ENCODE data around the gene PLXNA4.
"Not testable (repeated sequence)": the region's sequence is repeated elsewhere in the genome, so short reads cannot be mapped to it uniquely, and the experiment has no call there.

Gene PLXNA4

GRCh38 chr7:132609906-132610520, 33.7 kb upstream of the PLXNA4 start:
- no peak overlapping the region for H3K4me3 ChIP-seq (ENCODE audit: low read depth, low read length)
- no peaks in the 10 kb centered on the region for H3K4me1 ChIP-seq (ENCODE audit: control insufficient read depth, insufficient read depth, low read length, unreplicated experiment)
- no peak overlapping the region for H3K27ac ChIP-seq (ENCODE audit: low read depth, low read length)
- no peaks in the 10 kb centered on the region for H3K36me3 ChIP-seq (ENCODE audit: insufficient read depth, low read length)
- peaks cover 17% of the 10 kb centered on the region for H3K27me3 ChIP-seq (ENCODE audit: insufficient read depth, low read length)
- H3K79me2 ChIP-seq (ENCODE audit: control insufficient read depth, insufficient read depth, low read length, unreplicated experiment), result no peaks in the 10 kb centered on the region
- no peak overlapping the region for H2AFZ ChIP-seq (ENCODE audit: low read length, unreplicated experiment)

- peaks cover 23% of the 10 kb centered on the region for H3K27me3 ChIP-seq (ENCODE audit: insufficient read depth, low read length)
Measured at GRCh38 chr7:132609222-132609621, 33.0 kb upstream of the PLXNA4 start.

GRCh38 chr7:132608523-132608922, 32.3 kb upstream of the PLXNA4 start:
- Histone ChIP-seq H3K27ac (ENCODE audit: low read depth, low read length) (no peak overlapping the region), H3K4me1 (ENCODE audit: control insufficient read depth, insufficient read depth, low read length, unreplicated experiment) (no peaks in the 10 kb centered on the region), H3K4me3 (ENCODE audit: low read depth, low read length) (no peak overlapping the region), H3K36me3 (ENCODE audit: insufficient read depth, low read length) (no peaks in the 10 kb centered on the region), H2AFZ (ENCODE audit: low read length, unreplicated experiment) (no peak overlapping the region), H3K27me3 (ENCODE audit: insufficient read depth, low read length) (peaks cover 23% of the 10 kb centered on the region), H3K79me2 (ENCODE audit: control insufficient read depth, insufficient read depth, low read length, unreplicated experiment) (no peaks in the 10 kb centered on the region)

More at GRCh38 chr7:132609222-132609621, 33.0 kb upstream of the PLXNA4 start:
- no peaks in the 10 kb centered on the region for H3K4me1 ChIP-seq (ENCODE audit: control insufficient read depth, insufficient read depth, low read length, unreplicated experiment)
- H3K79me2 ChIP-seq (ENCODE audit: control insufficient read depth, insufficient read depth, low read length, unreplicated experiment), result no peaks in the 10 kb centered on the region
- no peak overlapping the region for H3K4me3 ChIP-seq (ENCODE audit: low read depth, low read length)
- no peaks in the 10 kb centered on the region for H3K36me3 ChIP-seq (ENCODE audit: insufficient read depth, low read length)
- no peak overlapping the region for H2AFZ ChIP-seq (ENCODE audit: low read length, unreplicated experiment)
- H3K27ac ChIP-seq (ENCODE audit: low read depth, low read length), result no peak overlapping the region

- no peak overlapping the region for H2AFZ ChIP-seq (ENCODE audit: low read length, unreplicated experiment)
- peaks cover 23% of the 10 kb centered on the region for H3K27me3 ChIP-seq (ENCODE audit: insufficient read depth, low read length)
- H3K27ac ChIP-seq (ENCODE audit: low read depth, low read length), result no peak overlapping the region
- no peaks in the 10 kb centered on the region for H3K36me3 ChIP-seq (ENCODE audit: insufficient read depth, low read length)
- H3K79me2 ChIP-seq (ENCODE audit: control insufficient read depth, insufficient read depth, low read length, unreplicated experiment), result no peaks in the 10 kb centered on the region
- H3K4me1 ChIP-seq (ENCODE audit: control insufficient read depth, insufficient read depth, low read length, unreplicated experiment), result no peaks in the 10 kb centered on the region
- no peak overlapping the region for H3K4me3 ChIP-seq (ENCODE audit: low read depth, low read length)
Measured at GRCh38 chr7:132607656-132608055, 31.4 kb upstream of the PLXNA4 start.

- H3K4me1 ChIP-seq (ENCODE audit: control insufficient read depth, insufficient read depth, low read length, unreplicated experiment), result no peaks in the 10 kb centered on the region
- no peak overlapping the region for H3K27ac ChIP-seq (ENCODE audit: low read depth, low read length)
- no peak overlapping the region for H3K4me3 ChIP-seq (ENCODE audit: low read depth, low read length)
- no peak overlapping the region for H2AFZ ChIP-seq (ENCODE audit: low read length, unreplicated experiment)
- H3K27me3 ChIP-seq (ENCODE audit: insufficient read depth, low read length), result peaks cover 35% of the 10 kb centered on the region
- H3K36me3 ChIP-seq (ENCODE audit: insufficient read depth, low read length), result no peaks in the 10 kb centered on the region
- H3K79me2 ChIP-seq (ENCODE audit: control insufficient read depth, insufficient read depth, low read length, unreplicated experiment), result no peaks in the 10 kb centered on the region
Measured at GRCh38 chr7:132604121-132604520, 27.9 kb upstream of the PLXNA4 start.

- H3K27ac ChIP-seq (ENCODE audit: low read depth, low read length), result no peak overlapping the region
- H3K4me1 ChIP-seq (ENCODE audit: control insufficient read depth, insufficient read depth, low read length, unreplicated experiment), result no peaks in the 10 kb centered on the region
- H3K79me2 ChIP-seq (ENCODE audit: control insufficient read depth, insufficient read depth, low read length, unreplicated experiment), result no peaks in the 10 kb centered on the region
- H3K36me3 ChIP-seq (ENCODE audit: insufficient read depth, low read length), result no peaks in the 10 kb centered on the region
- H2AFZ ChIP-seq (ENCODE audit: low read length, unreplicated experiment), result no peak overlapping the region
- H3K27me3 ChIP-seq (ENCODE audit: insufficient read depth, low read length), result peaks cover 38% of the 10 kb centered on the region
- H3K4me3 ChIP-seq (ENCODE audit: low read depth, low read length), result no peak overlapping the region
Measured at GRCh38 chr7:132603220-132603833, 27.1 kb upstream of the PLXNA4 start.

- Histone ChIP-seq H3K79me2 (ENCODE audit: control insufficient read depth, insufficient read depth, low read length, unreplicated experiment) (no peaks in the 10 kb centered on the region), H2AFZ (ENCODE audit: low read length, unreplicated experiment) (no peak overlapping the region), H3K36me3 (ENCODE audit: insufficient read depth, low read length) (no peaks in the 10 kb centered on the region), H3K4me3 (ENCODE audit: low read depth, low read length) (no peak overlapping the region), H3K27ac (ENCODE audit: low read depth, low read length) (no peak overlapping the region), H3K27me3 (ENCODE audit: insufficient read depth, low read length) (peaks cover 33% of the 10 kb centered on the region), H3K4me1 (ENCODE audit: control insufficient read depth, insufficient read depth, low read length, unreplicated experiment) (no peaks in the 10 kb centered on the region)
Measured at GRCh38 chr7:132601783-132602182, 25.5 kb upstream of the PLXNA4 start.

- Histone ChIP-seq H2AFZ (ENCODE audit: low read length, unreplicated experiment) (no peak overlapping the region), H3K27me3 (ENCODE audit: insufficient read depth, low read length) (peaks cover 31% of the 10 kb centered on the region), H3K4me1 (ENCODE audit: control insufficient read depth, insufficient read depth, low read length, unreplicated experiment) (no peaks in the 10 kb centered on the region), H3K36me3 (ENCODE audit: insufficient read depth, low read length) (no peaks in the 10 kb centered on the region), H3K79me2 (ENCODE audit: control insufficient read depth, insufficient read depth, low read length, unreplicated experiment) (no peaks in the 10 kb centered on the region), H3K4me3 (ENCODE audit: low read depth, low read length) (no peak overlapping the region), H3K27ac (ENCODE audit: low read depth, low read length) (no peak overlapping the region)
Measured at GRCh38 chr7:132596588-132596987, 20.3 kb upstream of the PLXNA4 start.

GRCh38 chr7:132594741-132595140, 18.5 kb upstream of the PLXNA4 start:
- not testable (repeated sequence) for H3K36me3 ChIP-seq (ENCODE audit: insufficient read depth, low read length); H3K4me1 ChIP-seq (ENCODE audit: control insufficient read depth, insufficient read depth, low read length, unreplicated experiment); H2AFZ ChIP-seq (ENCODE audit: low read length, unreplicated experiment); H3K27ac ChIP-seq (ENCODE audit: low read depth, low read length); H3K79me2 ChIP-seq (ENCODE audit: control insufficient read depth, insufficient read depth, low read length, unreplicated experiment); H3K4me3 ChIP-seq (ENCODE audit: low read depth, low read length)
- H3K27me3 ChIP-seq (ENCODE audit: insufficient read depth, low read length), result peaks cover 30% of the 10 kb centered on the region

- no peak overlapping the region for H2AFZ ChIP-seq (ENCODE audit: low read length, unreplicated experiment)
- peaks cover 30% of the 10 kb centered on the region for H3K27me3 ChIP-seq (ENCODE audit: insufficient read depth, low read length)
- no peaks in the 10 kb centered on the region for H3K79me2 ChIP-seq (ENCODE audit: control insufficient read depth, insufficient read depth, low read length, unreplicated experiment)
- no peaks in the 10 kb centered on the region for H3K4me1 ChIP-seq (ENCODE audit: control insufficient read depth, insufficient read depth, low read length, unreplicated experiment)
- H3K27ac ChIP-seq (ENCODE audit: low read depth, low read length), result no peak overlapping the region
- no peaks in the 10 kb centered on the region for H3K36me3 ChIP-seq (ENCODE audit: insufficient read depth, low read length)
- H3K4me3 ChIP-seq (ENCODE audit: low read depth, low read length), result no peak overlapping the region
Measured at GRCh38 chr7:132592936-132593335, 16.7 kb upstream of the PLXNA4 start.

GRCh38 chr7:132592231-132592920, 16.1 kb upstream of the PLXNA4 start:
- no peak overlapping the region for H3K27ac ChIP-seq (ENCODE audit: low read depth, low read length)
- no peaks in the 10 kb centered on the region for H3K79me2 ChIP-seq (ENCODE audit: control insufficient read depth, insufficient read depth, low read length, unreplicated experiment)
- H3K4me1 ChIP-seq (ENCODE audit: control insufficient read depth, insufficient read depth, low read length, unreplicated experiment), result no peaks in the 10 kb centered on the region
- H2AFZ ChIP-seq (ENCODE audit: low read length, unreplicated experiment), result no peak overlapping the region
- no peak overlapping the region for H3K4me3 ChIP-seq (ENCODE audit: low read depth, low read length)
- peaks cover 35% of the 10 kb centered on the region for H3K27me3 ChIP-seq (ENCODE audit: insufficient read depth, low read length)
- H3K36me3 ChIP-seq (ENCODE audit: insufficient read depth, low read length), result no peaks in the 10 kb centered on the region
